Neural cell (in vitro differentiated cells): ENCODE results near the gene CTTN. TPM values are rescaled to one million over a fixed set of nuclear protein-coding genes. Genes with fewer than 3 reads are reported as not detected.

Experiments
- H2AFZ ChIP-seq: fragments of 200-600, 300-800 bp; sonication (generic), shearing (Covaris generic); 2 replicates; pipeline ENCODE4 v1.6.0; 2014; ENCODE audit warnings: low read depth, mild to moderate bottlenecking, antibody characterized with exemption, low read length, moderate library complexity
- H3F3A ChIP-seq: fragments of 200-600 bp; shearing (Covaris generic); 2 replicates; pipeline ENCODE4 v1.6.1; 2016; ENCODE audit warnings: mild to moderate bottlenecking, moderate library complexity, mixed read lengths, antibody characterized with exemption, low read length; ENCODE audit not compliant: insufficient read depth, poor library complexity, severe bottlenecking
- H3K27ac ChIP-seq: fragments of 200-600, 300-800 bp; sonication (generic), shearing (Covaris generic); 2 replicates; pipeline ENCODE4 v1.5.1; 2014; ENCODE audit warnings: mild to moderate bottlenecking, low read length, moderate library complexity
- H3K27me3 ChIP-seq: fragments of 300-800, 200-600 bp; sonication (generic), shearing (Covaris generic); 2 replicates; pipeline ENCODE4 v1.6.0; 2014; ENCODE audit warnings: mild to moderate bottlenecking, low read depth, low read length, moderate library complexity; ENCODE audit not compliant: insufficient read depth
- H3K36me3 ChIP-seq: fragments of 300-800, 200-600 bp; sonication (generic), shearing (Covaris generic); 2 replicates; pipeline ENCODE4 v1.5.1; 2014; ENCODE audit warnings: mild to moderate bottlenecking, antibody characterized with exemption, low read length, moderate library complexity; ENCODE audit not compliant: insufficient read depth
- H3K4me2 ChIP-seq: fragments of 300-800, 200-600 bp; sonication (generic), shearing (Covaris generic); 2 replicates; pipeline ENCODE4 v1.6.0; 2014; ENCODE audit warnings: mild to moderate bottlenecking, low read length
- H3K4me3 ChIP-seq: fragments of 300-800, 200-600 bp; sonication (generic), shearing (Covaris generic); 2 replicates; pipeline ENCODE4 v1.5.1; 2014; ENCODE audit warnings: mild to moderate bottlenecking, low read length, moderate library complexity
- H3K79me2 ChIP-seq: fragments of 200-600 bp; shearing (Covaris generic); replicated peaks from 2 replicates; pipeline ENCODE4 v1.6.0; 2014; ENCODE audit warnings: mild to moderate bottlenecking, low read length, moderate library complexity; ENCODE audit not compliant: insufficient read depth
- H3K9ac ChIP-seq: fragments of 300-800, 200-600 bp; sonication (generic), shearing (Covaris generic); 2 replicates; pipeline ENCODE4 v1.6.1; 2016; ENCODE audit warnings: mild to moderate bottlenecking, low read length, mixed read lengths
- H3K9me2 ChIP-seq: fragments of 200-600 bp; shearing (Covaris generic); 2 replicates; pipeline ENCODE4 v1.6.1; 2016; ENCODE audit warnings: mild to moderate bottlenecking, low read length, mixed read lengths; ENCODE audit not compliant: insufficient read depth
- H3K9me3 ChIP-seq: fragments of 200-600, 300-800 bp; sonication (generic), shearing (Covaris generic); 2 replicates; pipeline ENCODE4 v1.6.1; 2016; ENCODE audit warnings: mild to moderate bottlenecking, mixed run types, low read length, moderate library complexity, mixed read lengths
- H4K20me1 ChIP-seq: fragments of 200-600 bp; shearing (Covaris generic); 2 replicates; pipeline ENCODE4 v1.6.1; 2016; ENCODE audit warnings: mild to moderate bottlenecking, mixed run types; ENCODE audit not compliant: insufficient read depth
- EP300 ChIP-seq: fragments of 450-650 bp; conservative IDR thresholded peaks from 2 replicates; pipeline ENCODE4 v1.6.1; 2014; ENCODE audit warnings: antibody characterized with exemption, mild to moderate bottlenecking, moderate library complexity; ENCODE audit not compliant: poor library complexity, severe bottlenecking
- EZH2 ChIP-seq: fragments of 200-600, 300-800 bp; shearing (Covaris generic), sonication (generic); IDR thresholded peaks from 2 replicates; pipeline ENCODE4 v1.6.1; 2014; ENCODE audit warnings: antibody characterized with exemption, low read length, borderline replicate concordance, mild to moderate bottlenecking; ENCODE audit not compliant: insufficient read depth, poor library complexity, severe bottlenecking
- MXI1 ChIP-seq: fragments of 450-650 bp; conservative IDR thresholded peaks from 2 replicates; pipeline ENCODE4 v1.6.1; 2014; ENCODE audit warnings: antibody characterized with exemption, mild to moderate bottlenecking; ENCODE audit not compliant: poor library complexity, severe bottlenecking
- POLR2AphosphoS5 ChIP-seq: IDR thresholded peaks from 2 replicates; pipeline ENCODE4 v1.6.1; 2012
- RAD21 ChIP-seq: fragments of 450-650 bp; conservative IDR thresholded peaks from 2 replicates; pipeline ENCODE4 v1.6.1; 2014; ENCODE audit warnings: antibody characterized with exemption, mild to moderate bottlenecking, moderate library complexity
- REST ChIP-seq: IDR thresholded peaks from 2 replicates; pipeline ENCODE4 v1.6.1; 2012; ENCODE audit warnings: borderline replicate concordance
- SMC3 ChIP-seq: fragments of 450-650 bp; conservative IDR thresholded peaks from 2 replicates; pipeline ENCODE4 v1.6.1; 2014; ENCODE audit warnings: antibody characterized with exemption, mild to moderate bottlenecking, moderate library complexity; ENCODE audit not compliant: poor library complexity
- TAF1 ChIP-seq: IDR thresholded peaks from 2 replicates; pipeline ENCODE4 v1.6.1; 2012; ENCODE audit warnings: low read depth
- polyA plus RNA-seq: library from polyadenylated mRNA; depleted of rRNA; stranded (reverse); fragments of >200 nt; gene quantifications from 2 replicates; pipeline ENCODE4 v1.2.3, GENCODE V29; 2014
- TF ChIP-seq, protein P1 (sequence below): fragments of 450-650 bp; IDR thresholded peaks from 2 replicates; pipeline ENCODE4 v1.5.1; 2014; ENCODE audit warnings: antibody characterized with exemption, mild to moderate bottlenecking, moderate library complexity; ENCODE audit not compliant: poor library complexity, severe bottlenecking

The CTTN gene
- polyA plus RNA-seq, 1 donor from 2014 or later: 220 TPM

DNA sequence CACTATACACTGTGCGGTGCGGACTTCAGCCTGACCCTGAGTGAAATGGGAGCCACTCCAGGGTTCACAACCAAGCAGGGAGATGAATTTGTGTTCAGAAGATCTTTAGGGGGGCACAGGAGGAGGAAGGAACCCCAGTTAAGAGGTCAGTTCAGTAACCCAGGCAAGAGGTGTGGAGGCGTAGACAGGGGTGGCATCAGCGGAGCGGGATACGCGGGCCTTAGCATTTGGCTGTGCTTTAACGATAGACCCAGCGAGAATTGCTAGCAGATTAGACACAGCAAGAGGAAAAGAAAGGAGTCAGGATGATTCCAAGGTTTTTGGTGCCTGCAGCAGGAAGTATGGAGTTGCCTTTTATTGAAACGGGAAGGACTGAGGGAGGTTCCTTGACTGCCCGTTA is 46.8 kb downstream of the CTTN start:
- TF ChIP-seq MXI1 (no peak), REST (no peak), POLR2AphosphoS5 (no peak), TAF1 (no peak)
- H4K20me1 ChIP-seq: no peaks in the 10 kb centered on the region

GRCh38 chr11:70445605-70446004 is 47.3 kb downstream of the CTTN start:
- no peaks in the 10 kb centered on the region for H3K27me3 ChIP-seq
- H4K20me1 ChIP-seq: no peaks in the 10 kb centered on the region
- TF ChIP-seq TAF1 (no peak), RAD21 (no peak), REST (no peak), SMC3 (no peak), EZH2 (no peak), EP300 (no peak), POLR2AphosphoS5 (no peak), MXI1 (no peak)
- TF ChIP-seq, protein P1, sequence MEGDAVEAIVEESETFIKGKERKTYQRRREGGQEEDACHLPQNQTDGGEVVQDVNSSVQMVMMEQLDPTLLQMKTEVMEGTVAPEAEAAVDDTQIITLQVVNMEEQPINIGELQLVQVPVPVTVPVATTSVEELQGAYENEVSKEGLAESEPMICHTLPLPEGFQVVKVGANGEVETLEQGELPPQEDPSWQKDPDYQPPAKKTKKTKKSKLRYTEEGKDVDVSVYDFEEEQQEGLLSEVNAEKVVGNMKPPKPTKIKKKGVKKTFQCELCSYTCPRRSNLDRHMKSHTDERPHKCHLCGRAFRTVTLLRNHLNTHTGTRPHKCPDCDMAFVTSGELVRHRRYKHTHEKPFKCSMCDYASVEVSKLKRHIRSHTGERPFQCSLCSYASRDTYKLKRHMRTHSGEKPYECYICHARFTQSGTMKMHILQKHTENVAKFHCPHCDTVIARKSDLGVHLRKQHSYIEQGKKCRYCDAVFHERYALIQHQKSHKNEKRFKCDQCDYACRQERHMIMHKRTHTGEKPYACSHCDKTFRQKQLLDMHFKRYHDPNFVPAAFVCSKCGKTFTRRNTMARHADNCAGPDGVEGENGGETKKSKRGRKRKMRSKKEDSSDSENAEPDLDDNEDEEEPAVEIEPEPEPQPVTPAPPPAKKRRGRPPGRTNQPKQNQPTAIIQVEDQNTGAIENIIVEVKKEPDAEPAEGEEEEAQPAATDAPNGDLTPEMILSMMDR: no peak

More for the DNA sequence above, 46.8 kb downstream of the CTTN start:
- Histone ChIP-seq H3K9me2 (no peaks in the 10 kb centered on the region), H3K36me3 (no peaks in the 10 kb centered on the region), H3K27ac (no peak overlapping the region), H3K27me3 (no peaks in the 10 kb centered on the region), H3K79me2 (no peaks in the 10 kb centered on the region), H3F3A (no peaks in the 10 kb centered on the region), H2AFZ (no peak overlapping the region), H3K9me3 (no peaks in the 10 kb centered on the region), H3K4me2 (no peak overlapping the region), H3K9ac (no peak overlapping the region), H3K4me3 (no peak overlapping the region)

More at GRCh38 chr11:70445605-70446004, 47.3 kb downstream of the CTTN start:
- H3K27ac ChIP-seq: no peak overlapping the region
- no peak overlapping the region for H3K4me3 ChIP-seq
- H3F3A ChIP-seq: no peaks in the 10 kb centered on the region
- H3K79me2 ChIP-seq: no peaks in the 10 kb centered on the region
- H2AFZ ChIP-seq: no peak overlapping the region
- H3K9ac ChIP-seq: no peak overlapping the region
- H3K36me3 ChIP-seq: no peaks in the 10 kb centered on the region
- H3K4me2 ChIP-seq: no peak overlapping the region
- H3K9me2 ChIP-seq: no peaks in the 10 kb centered on the region
- no peaks in the 10 kb centered on the region for H3K9me3 ChIP-seq
